Pons (tissue), 1 donor: ENCODE results near the gene PCDHGA12.
A peak's percentile ranks its signal among the peaks of the same experiment; 100 is the strongest.
"Not testable (repeated sequence)": the region's sequence is repeated elsewhere in the genome, so short reads cannot be mapped to it uniquely, and the experiment has no call there.

Source experiments
- DNase-seq: peaks from one replicate; pipeline ENCODE4 v3.0.0-alpha.2; 2016; ENCODE audit warnings: low spot score

Gene PCDHGA12

DNA sequence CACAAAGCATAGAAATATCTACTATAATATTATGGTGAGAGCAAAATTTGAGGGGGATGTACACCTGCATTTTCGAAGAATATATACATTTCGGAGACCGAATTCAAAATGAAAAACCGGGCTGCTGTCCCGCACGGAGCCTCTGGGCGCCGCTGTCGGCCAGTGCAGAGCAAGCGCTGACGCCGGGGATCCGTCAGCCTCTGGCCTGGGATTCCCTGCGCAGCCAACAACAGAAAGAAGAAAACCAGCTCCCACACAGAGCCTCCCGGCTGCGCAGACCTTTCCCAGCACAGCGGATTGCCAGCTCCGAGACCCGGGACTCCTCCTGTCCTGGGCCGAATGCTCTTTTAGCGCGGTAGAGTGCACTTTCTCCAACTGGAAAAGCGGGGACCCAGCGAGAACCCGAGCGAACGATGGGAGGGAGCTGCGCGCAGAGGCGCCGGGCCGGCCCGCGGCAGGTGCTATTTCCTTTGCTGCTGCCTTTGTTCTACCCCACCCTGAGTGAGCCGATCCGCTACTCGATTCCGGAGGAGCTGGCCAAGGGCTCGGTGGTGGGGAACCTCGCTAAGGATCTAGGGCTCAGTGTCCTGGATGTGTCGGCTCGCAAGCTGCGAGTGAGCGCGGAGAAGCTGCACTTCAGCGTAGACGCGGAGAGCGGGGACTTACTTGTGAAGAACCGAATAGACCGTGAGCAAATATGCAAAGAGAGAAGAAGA is 22.4 kb upstream of the PCDHGA12 start, which contains the start of gene PCDHGB6:
PCDHGB6 (plus strand) TSS at position 232 of the 716 bp plus-strand sequence; CDS start at position 414, 182 bp downstream.
- not testable (repeated sequence) for DNase-seq

DNA sequence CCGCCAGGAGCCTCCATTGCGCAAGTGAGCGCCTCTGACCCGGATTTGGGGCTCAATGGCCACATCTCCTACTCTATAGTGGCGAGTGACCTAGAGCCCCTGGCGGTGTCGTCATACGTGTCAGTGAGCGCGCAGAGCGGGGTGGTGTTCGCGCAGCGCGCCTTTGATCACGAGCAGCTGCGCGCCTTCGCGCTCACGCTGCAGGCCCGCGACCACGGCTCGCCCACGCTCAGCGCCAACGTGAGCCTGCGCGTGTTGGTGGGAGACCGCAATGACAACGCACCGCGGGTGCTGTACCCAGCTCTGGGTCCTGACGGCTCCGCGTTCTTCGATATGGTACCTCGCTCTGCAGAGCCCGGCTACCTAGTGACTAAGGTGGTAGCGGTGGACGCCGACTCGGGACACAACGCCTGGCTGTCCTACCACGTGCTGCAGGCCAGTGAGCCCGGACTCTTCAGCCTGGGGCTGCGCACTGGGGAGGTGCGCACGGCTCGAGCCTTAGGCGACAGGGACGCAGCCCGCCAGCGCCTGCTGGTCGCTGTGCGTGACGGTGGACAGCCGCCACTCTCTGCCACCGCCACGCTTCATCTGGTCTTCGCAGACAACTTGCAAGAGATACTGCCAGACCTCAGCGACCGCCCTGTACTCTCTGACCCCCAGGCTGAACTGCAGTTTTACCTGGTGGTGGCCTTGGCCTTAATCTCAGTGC is 20.6 kb upstream of the PCDHGA12 start:
- no peak for DNase-seq

DNA sequence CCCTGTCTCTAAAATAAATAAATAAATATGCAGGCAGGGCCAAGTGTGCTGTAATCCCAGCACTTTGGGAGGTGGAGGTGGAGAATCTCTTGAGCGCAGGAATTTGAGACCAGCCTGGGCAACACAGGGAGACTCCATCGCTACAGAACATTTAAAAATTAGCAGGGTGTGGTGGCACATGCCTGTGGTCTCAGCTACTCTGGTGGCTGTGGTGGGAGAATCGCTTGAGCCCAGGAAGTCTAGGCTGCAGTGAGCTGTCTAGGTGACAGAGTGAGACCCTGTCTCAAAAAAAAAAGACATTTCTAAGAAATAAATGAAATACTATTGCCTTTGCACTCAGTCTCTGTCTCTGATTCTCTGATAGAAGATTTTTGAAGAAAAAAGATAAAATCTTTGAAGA is 18.7 kb upstream of the PCDHGA12 start:
- no peak for DNase-seq

DNA sequence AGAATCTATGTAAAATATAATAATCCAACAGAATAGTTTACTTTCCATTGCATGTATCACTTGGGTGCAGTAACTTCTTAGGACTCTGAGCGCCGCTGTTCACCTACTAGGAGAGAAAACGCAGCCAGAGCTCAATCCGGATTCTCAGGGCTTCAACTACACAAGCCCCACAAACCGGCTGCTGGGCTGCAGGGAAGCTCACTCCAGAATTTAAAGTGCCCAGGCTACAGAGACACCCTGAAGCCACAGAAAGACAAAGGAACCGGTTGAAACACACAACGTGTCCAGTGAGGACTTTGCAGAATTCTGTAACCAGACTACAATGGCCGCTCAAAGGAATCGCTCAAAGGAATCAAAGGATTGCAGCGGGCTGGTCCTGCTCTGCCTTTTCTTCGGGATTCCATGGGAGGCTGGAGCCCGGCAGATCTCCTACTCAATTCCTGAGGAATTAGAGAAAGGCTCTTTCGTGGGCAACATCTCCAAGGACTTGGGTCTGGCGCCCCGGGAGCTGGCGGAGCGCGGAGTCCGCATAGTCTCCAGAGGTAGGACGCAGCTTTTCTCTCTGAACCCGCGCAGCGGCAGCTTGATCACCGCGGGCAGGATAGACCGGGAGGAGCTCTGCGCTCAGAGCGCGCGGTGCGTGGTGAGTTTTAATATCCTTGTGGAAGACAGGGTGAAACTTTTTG is 17.3 kb upstream of the PCDHGA12 start, which contains the start of gene PCDHGA10:
PCDHGA10 (plus strand) TSS at position 134 of the 686 bp plus-strand sequence; CDS start at position 323, 189 bp downstream.
- peak; percentile 12 for DNase-seq

DNA sequence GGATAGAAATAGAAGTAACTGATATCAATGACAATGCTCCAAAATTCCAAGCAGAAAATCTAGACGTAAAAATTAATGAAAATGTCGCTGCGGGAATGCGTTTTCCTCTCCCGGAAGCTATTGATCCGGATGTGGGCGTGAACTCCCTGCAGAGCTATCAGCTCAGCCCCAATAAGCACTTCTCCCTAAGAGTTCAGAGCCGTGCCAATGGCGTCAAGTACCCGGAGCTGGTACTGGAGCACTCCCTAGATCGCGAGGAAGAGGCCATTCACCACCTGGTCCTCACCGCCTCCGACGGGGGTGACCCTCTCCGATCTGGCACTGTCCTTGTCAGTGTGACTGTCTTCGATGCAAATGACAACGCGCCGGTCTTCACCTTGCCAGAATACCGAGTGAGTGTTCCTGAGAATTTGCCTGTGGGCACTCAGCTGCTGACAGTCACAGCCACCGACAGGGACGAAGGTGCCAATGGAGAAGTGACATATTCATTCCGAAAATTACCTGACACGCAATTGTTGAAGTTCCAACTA is 16.7 kb upstream of the PCDHGA12 start:
- no peak for DNase-seq

DNA sequence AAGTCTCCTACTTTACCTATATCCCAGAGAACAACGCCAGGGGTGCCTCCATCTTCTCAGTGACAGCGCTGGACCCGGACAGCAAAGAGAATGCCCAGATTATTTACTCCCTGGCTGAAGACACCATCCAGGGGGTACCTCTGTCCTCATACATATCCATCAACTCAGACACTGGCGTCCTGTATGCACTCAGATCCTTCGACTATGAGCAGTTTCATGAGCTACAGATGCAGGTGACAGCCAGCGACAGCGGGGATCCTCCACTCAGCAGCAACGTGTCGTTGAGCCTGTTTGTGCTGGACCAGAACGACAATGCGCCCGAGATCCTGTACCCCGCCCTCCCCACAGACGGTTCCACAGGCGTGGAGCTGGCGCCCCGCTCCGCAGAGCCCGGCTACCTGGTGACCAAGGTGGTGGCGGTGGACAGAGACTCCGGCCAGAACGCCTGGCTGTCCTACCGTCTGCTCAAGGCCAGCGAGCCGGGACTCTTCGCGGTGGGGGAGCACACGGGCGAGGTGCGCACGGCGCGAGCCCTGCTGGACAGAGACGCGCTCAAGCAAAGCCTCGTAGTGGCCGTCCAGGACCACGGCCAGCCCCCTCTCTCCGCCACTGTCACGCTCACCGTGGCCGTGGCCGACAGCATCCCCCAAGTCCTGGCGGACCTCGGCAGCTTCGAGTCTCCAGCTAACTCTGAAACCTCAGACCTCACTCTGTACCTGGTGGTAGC is 15.6 kb upstream of the PCDHGA12 start:
- DNase-seq = not testable (repeated sequence)

DNA sequence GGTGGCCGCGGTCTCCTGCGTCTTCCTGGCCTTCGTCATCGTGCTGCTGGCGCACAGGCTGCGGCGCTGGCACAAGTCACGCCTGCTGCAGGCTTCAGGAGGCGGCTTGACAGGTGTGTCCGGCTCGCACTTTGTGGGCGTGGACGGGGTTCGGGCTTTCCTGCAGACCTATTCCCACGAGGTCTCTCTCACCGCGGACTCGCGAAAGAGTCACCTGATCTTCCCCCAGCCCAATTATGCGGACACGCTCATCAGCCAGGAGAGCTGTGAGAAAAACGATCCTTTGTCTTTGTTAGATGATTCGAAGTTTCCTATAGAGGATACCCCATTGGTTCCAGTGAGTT is 15.1 kb upstream of the PCDHGA12 start:
- DNase-seq = not testable (repeated sequence)

DNA sequence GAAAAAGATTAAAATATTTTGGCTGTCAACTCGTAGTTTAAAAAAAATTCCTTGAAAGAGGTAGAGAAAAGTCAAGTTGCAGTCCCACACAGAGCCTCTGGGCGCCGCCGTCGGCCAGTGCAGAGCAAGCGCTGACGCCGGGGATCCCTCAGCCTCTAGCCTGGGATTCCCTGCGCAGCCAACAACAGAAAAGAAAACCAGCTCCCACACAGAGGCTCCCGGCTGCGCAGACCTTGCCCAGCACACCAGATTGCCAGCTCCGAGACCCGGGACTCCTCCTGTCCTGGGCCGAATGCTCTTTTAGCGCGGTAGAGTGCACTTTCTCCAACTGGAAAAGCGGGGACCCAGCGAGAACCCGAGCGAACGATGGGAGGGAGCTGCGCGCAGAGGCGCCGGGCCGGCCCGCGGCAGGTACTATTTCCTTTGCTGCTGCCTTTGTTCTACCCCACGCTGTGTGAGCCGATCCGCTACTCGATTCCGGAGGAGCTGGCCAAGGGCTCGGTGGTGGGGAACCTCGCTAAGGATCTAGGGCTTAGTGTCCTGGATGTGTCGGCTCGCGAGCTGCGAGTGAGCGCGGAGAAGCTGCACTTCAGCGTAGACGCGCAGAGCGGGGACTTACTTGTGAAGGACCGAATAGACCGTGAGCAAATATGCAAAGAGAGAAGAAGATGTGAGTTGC is 12.7 kb upstream of the PCDHGA12 start, which contains the start of gene PCDHGB7:
PCDHGB7 (plus strand) TSS at position 184 of the 679 bp plus-strand sequence; CDS start at position 367, 183 bp downstream.
- DNase-seq = peak; percentile 16

DNA sequence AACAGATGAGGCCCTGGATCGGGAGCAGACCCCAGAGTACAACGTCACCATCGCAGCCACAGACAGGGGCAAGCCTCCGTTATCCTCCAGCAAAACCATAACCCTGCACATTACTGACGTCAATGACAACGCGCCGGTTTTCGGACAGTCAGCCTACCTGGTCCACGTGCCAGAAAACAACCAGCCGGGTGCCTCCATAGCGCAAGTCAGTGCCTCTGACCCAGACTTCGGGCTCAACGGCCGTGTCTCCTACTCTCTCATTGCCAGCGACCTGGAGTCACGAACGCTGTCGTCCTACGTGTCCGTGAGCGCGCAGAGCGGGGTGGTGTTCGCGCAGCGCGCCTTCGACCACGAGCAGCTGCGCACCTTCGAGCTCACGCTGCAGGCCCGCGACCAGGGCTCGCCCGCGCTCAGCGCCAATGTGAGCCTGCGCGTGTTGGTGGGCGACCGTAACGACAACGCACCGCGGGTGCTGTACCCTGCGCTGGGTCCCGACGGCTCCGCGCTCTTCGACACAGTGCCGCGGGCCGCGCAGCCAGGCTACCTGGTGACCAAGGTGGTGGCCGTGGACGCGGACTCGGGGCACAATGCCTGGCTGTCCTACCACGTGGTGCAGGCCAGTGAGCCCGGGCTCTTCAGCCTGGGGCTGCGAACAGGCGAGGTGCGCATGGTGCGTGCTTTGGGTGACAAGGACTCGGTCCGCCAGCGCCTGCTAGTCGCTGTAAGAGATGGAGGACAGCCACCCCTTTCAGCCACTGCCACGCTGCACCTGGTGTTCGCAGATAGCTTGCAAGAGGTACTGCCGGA is 11.0 kb upstream of the PCDHGA12 start:
- DNase-seq = no peak

DNA sequence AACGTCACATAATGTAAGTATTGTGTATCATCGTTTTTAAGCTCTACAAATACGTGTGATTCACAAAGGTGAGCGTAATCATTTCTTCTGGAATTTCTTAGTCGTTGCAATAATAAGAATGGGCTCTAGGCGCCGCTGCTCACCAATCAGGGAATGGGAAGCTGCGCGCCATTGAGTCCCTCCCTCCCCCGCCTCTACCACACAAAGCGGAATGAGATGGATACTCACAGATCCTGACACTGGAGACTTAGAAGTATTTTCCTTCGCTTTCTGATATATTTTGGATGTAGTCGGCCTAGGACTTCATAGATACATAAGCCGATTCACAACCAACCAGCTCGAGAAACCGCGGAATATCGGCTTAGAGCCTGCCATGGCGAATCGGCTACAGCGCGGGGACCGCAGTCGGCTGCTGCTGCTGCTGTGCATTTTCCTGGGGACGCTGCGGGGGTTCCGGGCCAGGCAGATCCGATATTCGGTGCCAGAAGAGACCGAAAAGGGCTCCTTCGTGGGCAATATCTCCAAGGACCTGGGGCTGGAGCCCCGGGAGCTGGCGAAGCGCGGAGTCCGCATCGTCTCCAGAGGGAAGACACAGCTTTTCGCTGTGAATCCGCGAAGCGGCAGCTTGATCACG is 9.3 kb upstream of the PCDHGA12 start, which contains the start of gene PCDHGA11:
PCDHGA11 (plus strand) TSS at position 197 of the 634 bp plus-strand sequence; CDS start at position 374, 177 bp downstream.
- DNase-seq = no peak

DNA sequence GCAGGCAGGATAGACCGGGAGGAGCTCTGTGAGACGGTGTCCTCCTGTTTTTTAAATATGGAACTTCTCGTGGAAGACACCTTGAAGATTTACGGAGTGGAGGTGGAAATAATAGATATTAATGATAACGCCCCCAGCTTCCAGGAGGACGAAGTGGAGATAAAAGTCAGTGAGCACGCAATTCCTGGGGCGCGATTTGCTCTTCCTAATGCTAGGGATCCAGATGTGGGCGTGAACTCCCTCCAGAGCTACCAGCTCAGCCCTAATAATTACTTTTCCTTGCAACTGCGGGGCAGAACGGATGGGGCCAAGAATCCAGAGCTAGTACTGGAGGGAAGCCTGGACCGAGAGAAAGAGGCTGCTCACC is 8.8 kb upstream of the PCDHGA12 start:
- DNase-seq = no peak

DNA sequence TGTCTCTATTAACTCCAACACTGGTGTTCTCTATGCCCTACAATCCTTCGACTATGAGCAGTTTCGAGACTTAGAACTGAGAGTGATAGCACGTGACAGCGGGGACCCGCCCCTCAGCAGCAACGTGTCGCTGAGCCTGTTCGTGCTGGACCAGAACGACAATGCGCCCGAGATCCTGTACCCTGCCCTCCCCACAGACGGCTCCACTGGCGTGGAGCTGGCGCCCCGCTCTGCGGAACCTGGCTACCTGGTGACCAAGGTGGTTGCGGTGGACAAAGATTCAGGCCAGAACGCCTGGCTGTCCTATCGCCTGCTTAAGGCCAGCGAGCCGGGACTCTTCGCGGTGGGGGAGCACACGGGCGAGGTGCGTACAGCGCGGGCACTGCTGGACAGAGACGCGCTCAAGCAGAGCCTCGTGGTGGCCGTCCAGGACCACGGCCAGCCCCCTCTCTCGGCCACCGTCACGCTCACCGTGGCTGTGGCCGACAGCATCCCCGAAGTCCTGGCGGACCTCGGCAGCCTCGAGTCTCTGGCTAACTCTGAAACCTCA is 7.5 kb upstream of the PCDHGA12 start:
- no peak for DNase-seq

DNA sequence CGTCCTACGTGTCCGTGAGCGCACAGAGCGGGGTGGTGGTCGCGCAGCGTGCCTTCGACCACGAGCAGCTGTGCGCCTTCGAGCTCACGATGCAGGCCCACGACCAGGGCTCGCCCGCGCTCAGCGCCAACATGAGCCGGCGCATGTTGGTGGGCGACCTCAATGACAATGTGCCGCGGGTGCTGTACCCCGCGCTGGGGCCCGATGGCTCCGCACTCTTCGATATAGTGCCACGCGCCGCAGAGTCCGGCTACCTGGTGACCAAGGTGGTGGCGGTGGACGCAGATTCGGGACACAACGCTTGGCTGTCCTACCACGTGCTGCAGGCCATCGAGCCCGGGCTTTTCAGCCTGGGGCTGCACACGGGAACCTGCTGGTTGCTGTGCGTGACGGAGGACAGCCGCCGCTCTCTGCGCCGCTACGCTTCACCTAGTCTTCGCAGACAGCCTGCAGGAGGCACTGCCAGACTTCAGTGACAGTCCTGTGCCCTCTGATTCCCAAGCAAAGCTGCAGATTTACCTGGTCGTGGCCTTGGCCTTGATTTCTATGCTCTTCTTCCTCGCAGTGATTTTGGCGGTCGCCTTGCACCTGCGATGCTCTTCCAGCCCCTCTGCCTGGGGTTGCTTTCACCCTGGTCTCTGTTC is 2.4 kb upstream of the PCDHGA12 start:
- no peak for DNase-seq

DNA sequence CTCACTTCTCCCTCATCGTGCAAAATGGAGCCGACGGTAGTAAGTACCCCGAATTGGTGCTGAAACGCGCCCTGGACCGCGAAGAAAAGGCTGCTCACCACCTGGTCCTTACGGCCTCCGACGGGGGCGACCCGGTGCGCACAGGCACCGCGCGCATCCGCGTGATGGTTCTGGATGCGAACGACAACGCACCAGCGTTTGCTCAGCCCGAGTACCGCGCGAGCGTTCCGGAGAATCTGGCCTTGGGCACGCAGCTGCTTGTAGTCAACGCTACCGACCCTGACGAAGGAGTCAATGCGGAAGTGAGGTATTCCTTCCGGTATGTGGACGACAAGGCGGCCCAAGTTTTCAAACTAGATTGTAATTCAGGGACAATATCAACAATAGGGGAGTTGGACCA is 979 bp downstream of the PCDHGA12 start:
- no peak for DNase-seq

DNA sequence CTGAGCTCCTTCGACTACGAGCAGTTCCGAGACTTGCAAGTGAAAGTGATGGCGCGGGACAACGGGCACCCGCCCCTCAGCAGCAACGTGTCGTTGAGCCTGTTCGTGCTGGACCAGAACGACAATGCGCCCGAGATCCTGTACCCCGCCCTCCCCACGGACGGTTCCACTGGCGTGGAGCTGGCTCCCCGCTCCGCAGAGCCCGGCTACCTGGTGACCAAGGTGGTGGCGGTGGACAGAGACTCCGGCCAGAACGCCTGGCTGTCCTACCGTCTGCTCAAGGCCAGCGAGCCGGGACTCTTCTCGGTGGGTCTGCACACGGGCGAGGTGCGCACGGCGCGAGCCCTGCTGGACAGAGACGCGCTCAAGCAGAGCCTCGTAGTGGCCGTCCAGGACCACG is 2.0 kb downstream of the PCDHGA12 start:
- not testable (repeated sequence) for DNase-seq

DNA sequence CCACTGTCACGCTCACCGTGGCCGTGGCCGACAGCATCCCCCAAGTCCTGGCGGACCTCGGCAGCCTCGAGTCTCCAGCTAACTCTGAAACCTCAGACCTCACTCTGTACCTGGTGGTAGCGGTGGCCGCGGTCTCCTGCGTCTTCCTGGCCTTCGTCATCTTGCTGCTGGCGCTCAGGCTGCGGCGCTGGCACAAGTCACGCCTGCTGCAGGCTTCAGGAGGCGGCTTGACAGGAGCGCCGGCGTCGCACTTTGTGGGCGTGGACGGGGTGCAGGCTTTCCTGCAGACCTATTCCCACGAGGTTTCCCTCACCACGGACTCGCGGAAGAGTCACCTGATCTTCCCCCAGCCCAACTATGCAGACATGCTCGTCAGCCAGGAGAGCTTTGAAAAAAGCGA is 2.4 kb downstream of the PCDHGA12 start:
- not testable (repeated sequence) for DNase-seq

DNA sequence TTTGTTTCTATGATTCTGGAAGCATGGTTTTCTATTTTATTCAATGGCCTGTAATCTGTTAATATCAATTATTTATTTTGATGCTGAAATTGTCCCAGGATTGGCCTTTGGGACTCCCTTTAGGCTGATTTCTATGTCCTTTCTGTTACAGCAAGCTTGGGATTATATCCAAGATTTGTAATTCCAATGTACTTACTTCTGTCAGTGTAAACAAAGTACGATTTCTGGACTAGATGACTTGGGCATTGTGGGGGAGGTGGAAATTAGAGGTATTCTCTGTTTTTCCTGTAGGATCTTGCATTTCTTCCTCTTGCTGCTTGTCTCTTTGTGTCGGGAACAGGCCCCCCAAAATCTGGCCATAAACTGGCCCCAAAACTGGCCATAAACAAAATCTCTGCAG is 3.7 kb downstream of the PCDHGA12 start:
- DNase-seq = no peak

DNA sequence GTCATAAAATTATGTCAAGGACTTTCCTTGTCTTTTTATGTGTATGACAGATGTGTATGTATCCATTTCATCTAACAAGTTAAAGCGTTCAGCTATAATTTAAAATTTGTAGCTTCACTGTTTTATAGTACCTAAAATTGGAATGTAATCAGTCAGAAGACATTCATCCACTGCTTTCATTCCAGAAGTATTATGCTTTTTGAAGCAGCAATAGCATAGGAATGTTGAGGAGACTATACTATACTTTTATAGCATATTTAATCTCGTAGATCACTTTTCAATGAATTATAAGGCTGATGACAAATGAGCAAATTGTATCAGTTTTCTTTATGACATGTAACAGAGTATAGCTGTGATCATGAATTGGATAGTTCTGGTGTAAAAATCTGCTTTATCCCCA is 6.9 kb downstream of the PCDHGA12 start:
- no peak for DNase-seq
